ENCODE results near the gene RFX2. TPM values are rescaled to one million over a fixed set of nuclear protein-coding genes. Genes with fewer than 3 reads are reported as not detected.

RFX2 gene
- 4.4 and 6.8 TPM in 2 replicates for polyA plus RNA-seq

GRCh38 chr19:6110360-6110977, at the start of gene RFX2:
RFX2 (minus strand) TSS chr19:6110500; CDS start chr19:6047496, 63,004 bp downstream.

DNA sequence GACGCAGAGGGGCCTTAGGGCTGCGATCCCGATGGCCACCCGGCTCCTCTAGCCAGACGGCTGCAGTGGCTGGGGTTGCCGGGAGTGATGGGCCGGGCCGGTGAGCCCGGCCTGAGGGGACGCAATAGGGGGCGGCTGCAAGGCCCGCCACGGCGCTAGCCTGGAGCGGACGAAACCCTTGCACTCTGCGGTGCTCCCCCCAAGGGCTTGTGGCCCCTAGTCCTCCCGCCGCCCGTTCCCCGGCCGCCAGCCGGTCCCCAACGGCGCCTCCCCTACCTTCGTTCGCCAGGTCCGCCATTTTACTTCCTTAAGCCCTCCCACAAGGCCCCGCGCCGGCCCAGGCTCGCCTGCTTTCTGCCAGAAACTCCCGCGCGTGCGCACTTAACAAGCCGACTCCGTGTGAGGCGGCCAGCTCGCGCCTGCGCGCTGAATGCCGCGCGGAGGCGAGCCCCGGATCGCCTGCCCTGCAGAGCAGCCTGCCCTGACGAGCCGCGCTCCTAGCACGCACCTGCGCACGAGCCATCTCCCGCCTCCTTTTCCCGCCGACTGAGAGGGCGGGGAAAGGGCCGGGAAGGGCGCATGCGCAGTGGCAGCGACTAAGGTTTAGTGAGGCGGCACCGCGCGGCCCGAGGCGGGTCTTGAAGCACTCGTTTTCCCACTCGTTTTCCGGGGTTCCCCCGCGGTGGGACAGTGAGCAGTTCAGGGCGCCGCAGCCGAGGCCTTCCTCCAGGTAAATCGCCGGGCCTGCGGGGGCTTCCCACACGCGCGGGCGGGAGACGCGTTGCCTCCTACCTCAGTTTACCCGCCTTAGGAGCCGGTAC, 132.3 kb downstream of the RFX2 start, which contains the start of gene RANBP3:
RANBP3 (minus strand) TSS at position 356 of the 821 bp plus-strand sequence; CDS start at position 298, 58 bp downstream.

Other genes starting within 250 kb of the RFX2 start
- gene FUT5, start 240.0 kb downstream of the RFX2 start, polyA plus RNA-seq: not detected in 2 replicates
- gene NDUFA11, start 206.7 kb downstream of the RFX2 start, polyA plus RNA-seq: 425 and 432 TPM in 2 replicates
- gene VMAC, start 205.6 kb downstream of the RFX2 start, polyA plus RNA-seq: not detected in 2 replicates
- 0.13 TPM in 1 of 2 replicates, not detected in the other for gene CAPS, start 196.2 kb downstream of the RFX2 start, polyA plus RNA-seq
- gene RANBP3, start 132.4 kb downstream of the RFX2 start, polyA plus RNA-seq: 5.1 and 5.3 TPM in 2 replicates
- gene ACSBG2, start 25.2 kb upstream of the RFX2 start, polyA plus RNA-seq: 2.0 TPM in 1 of 2 replicates, not detected in the other
- 0.87 and 1.8 TPM in 2 replicates for gene MLLT1, start 169.5 kb upstream of the RFX2 start, polyA plus RNA-seq
- not detected in 2 replicates for gene ACER1, start 223.1 kb upstream of the RFX2 start, polyA plus RNA-seq

Measured in Purkinje cell (primary cell).